Measurements from ENCODE around the gene PCOLCE2. TPM values are rescaled to one million over a fixed set of nuclear protein-coding genes. Genes with fewer than 3 reads are reported as not detected.

The PCOLCE2 gene
- total RNA-seq, 4 donors from 2014 or later = 3.1 to 37.8 (median 14.5) TPM

DNA sequence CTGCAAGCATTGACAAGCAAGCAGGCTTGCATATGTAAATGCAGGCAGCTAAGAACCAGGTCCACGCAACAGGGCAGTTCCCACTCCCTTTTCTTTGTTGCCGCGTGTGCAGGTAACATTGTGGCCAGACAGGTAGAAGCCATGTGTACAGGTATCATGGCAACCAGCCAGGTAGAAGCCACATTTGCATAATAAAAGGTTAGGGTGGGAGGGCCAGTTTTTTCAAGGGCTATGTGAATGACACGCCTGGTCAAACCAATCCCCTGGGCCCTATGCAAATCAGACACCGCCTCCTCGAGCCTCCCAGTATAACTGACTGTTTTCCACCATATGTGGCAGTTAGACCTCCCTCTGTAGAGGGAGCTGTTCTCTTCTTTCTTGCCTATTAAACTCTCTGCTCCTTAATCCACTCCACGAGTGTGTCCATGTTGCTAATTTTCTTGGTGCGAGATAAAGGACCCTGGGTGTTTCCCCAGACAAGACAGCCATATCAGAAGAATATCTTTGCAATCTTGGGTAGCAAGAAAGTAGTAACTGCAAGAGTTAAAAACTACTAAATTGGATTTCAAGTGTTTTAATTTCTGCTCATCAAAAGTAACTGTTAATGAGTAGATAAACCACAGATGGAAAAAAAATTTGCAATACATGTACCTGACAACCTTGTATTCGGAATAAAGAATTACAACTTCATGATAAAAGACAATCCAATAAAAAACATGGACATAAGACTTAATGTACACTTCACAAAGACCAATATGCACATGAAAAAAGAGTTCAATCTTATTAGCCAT lies 21.8 kb downstream of the PCOLCE2 start:
- 52 to 57% methylated on average over 9 of the region's 9 CpGs for WGBS, 2 donors
- Histone ChIP-seq H3K9me3 (no peaks in the 10 kb centered on the region), H3K4me3 (replicated peaks in 1 of 3) (no peak overlapping the region), H3K27ac (no peak overlapping the region), H3K36me3 (no peaks in the 10 kb centered on the region), H3K27me3 (no peaks in the 10 kb centered on the region), H3K4me1 (no peaks in the 10 kb centered on the region)
- DNase-seq = peak; percentile 14 to 23
- intact Hi-C loops (cut with DNase I) = no loop called here
- TF ChIP-seq POLR2A (IDR thresholded peaks at IDR 0.05) (no peak), CTCF (IDR thresholded peaks at IDR 0.05) (no peak)

- H3K4me1 ChIP-seq = no peaks in the 10 kb centered on the region
- WGBS, 2 donors = 83 to 88% methylated on average over 8 of the region's 8 CpGs
- DNase-seq = no peak
- TF ChIP-seq CTCF (IDR thresholded peaks at IDR 0.05) (no peak), POLR2A (IDR thresholded peaks at IDR 0.05) (no peak)
- no peaks in the 10 kb centered on the region for H3K27me3 ChIP-seq
- no peak overlapping the region for H3K4me3 ChIP-seq (replicated peaks in 1 of 3)
- no peaks in the 10 kb centered on the region for H3K9me3 ChIP-seq
- intact Hi-C loops (cut with DNase I) = no loop called here
- H3K27ac ChIP-seq = no peak overlapping the region
- no peaks in the 10 kb centered on the region for H3K36me3 ChIP-seq
Measured at GRCh38 chr3:142863930-142864920, 24.7 kb downstream of the PCOLCE2 start.

GRCh38 chr3:142863010-142863817 lies 25.7 kb downstream of the PCOLCE2 start:
- WGBS, 2 donors = 41 to 43% methylated on average over 7 of the region's 7 CpGs
- H3K4me3 ChIP-seq (replicated peaks in 1 of 3) = no peak overlapping the region
- no peaks in the 10 kb centered on the region for H3K4me1 ChIP-seq
- H3K27ac ChIP-seq = no peak overlapping the region
- intact Hi-C loops (cut with DNase I) = no loop called here
- no peak for DNase-seq
- H3K27me3 ChIP-seq = no peaks in the 10 kb centered on the region
- H3K9me3 ChIP-seq = no peaks in the 10 kb centered on the region
- TF ChIP-seq CTCF (IDR thresholded peaks at IDR 0.05) = no peak
- TF ChIP-seq POLR2A (IDR thresholded peaks at IDR 0.05) = no peak
- H3K36me3 ChIP-seq = no peaks in the 10 kb centered on the region

DNA sequence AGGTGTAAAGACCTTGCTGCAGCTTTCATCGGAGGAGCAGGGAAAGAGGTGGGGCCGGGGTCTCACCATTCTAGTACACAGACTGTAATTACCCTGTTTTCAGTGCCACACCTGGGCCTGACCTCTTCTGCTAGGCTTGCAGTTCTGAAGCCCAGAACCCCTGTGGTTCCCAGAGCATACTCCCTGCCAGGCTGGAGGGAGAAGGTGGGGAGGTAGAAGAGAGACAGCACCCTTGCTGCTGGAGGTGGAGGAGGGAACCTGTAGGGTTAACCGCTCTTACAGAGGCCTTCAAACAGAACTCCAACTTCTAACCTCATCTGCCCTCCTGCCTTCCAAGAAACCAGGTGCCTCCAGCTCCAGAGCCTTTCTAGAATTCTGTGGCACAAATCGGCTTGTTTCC lies 27.0 kb downstream of the PCOLCE2 start:
- 73 to 80% methylated on average over 4 of the region's 4 CpGs for WGBS, 2 donors
- Histone ChIP-seq H3K4me1 (no peaks in the 10 kb centered on the region), H3K27me3 (no peaks in the 10 kb centered on the region)

More for the DNA sequence above, 27.0 kb downstream of the PCOLCE2 start:
- intact Hi-C loops (cut with DNase I) = no loop called here
- no peak overlapping the region for H3K4me3 ChIP-seq (replicated peaks in 1 of 3)
- H3K36me3 ChIP-seq = no peaks in the 10 kb centered on the region
- H3K27ac ChIP-seq = no peak overlapping the region
- no peaks in the 10 kb centered on the region for H3K9me3 ChIP-seq
- no peak for DNase-seq
- no peak for TF ChIP-seq POLR2A (IDR thresholded peaks at IDR 0.05)
- no peak for TF ChIP-seq CTCF (IDR thresholded peaks at IDR 0.05)

All from thyroid gland (tissue), 4 donors.